ENCODE measurements around the gene SLC1A2. TPM values are rescaled to one million over a fixed set of nuclear protein-coding genes. Genes with fewer than 3 reads are reported as not detected.

Gene SLC1A2
- total RNA-seq, 1 experiment from 2014 or later, result 0.25 TPM

GRCh38 chr11:35367491-35367890 lies 51.9 kb downstream of the SLC1A2 start (continued):
- TF ChIP-seq YY1 (IDR thresholded peaks at IDR 0.05; ENCODE audit: extremely low read depth, insufficient replicate concordance, low read depth, low read length), result no peak

GRCh38 chr11:35366798-35367197 lies 52.6 kb downstream of the SLC1A2 start:
- no peaks in the 10 kb centered on the region for H4K20me1 ChIP-seq (ENCODE audit: insufficient read depth)
- H3K79me2 ChIP-seq (ENCODE audit: insufficient read depth, low read length), result no peaks in the 10 kb centered on the region
- H3K4me2 ChIP-seq (ENCODE audit: low read length), result no peak overlapping the region
- intact Hi-C loops (cut with micrococcal nuclease), result no loop called here
- ChIA-PET CTCF (no interaction called here), RAD21 (ENCODE audit: low non-redundant PET in 1 of 2, low total read pairs in 2 of 2, uncharacterized antibody in 2 of 2, unreplicated experiment in 2 of 2) (no interaction called here), POLR2A (no interaction called here)
- H3K9me3 ChIP-seq (ENCODE audit: control insufficient read depth in 1 of 2, insufficient read depth in 1 of 2, low read depth in 1 of 2, low read length in 2 of 2), result no peaks in the 10 kb centered on the region
- H2AFZ ChIP-seq (ENCODE audit: low read depth, low read length, poor library complexity, severe bottlenecking), result no peak overlapping the region
- no peaks in the 10 kb centered on the region for H3K36me3 ChIP-seq (ENCODE audit: control insufficient read depth in 1 of 2, insufficient read depth in 2 of 2, low read length in 2 of 2)
- no peaks in the 10 kb centered on the region for H3K27me3 ChIP-seq (ENCODE audit: insufficient read depth, low read length)
- no peak overlapping the region for H3K9ac ChIP-seq (ENCODE audit: low read length)
- H3K4me3 ChIP-seq (replicated peaks in 1 of 2; ENCODE audit: low read depth in 1 of 2, low read length in 2 of 2), result no peak overlapping the region
- H3K27ac ChIP-seq (ENCODE audit: low read depth, low read length), result no peak overlapping the region
- ATAC-seq (no peak), DNase-seq (ENCODE audit: low read depth, low spot score) (no peak)
- no peaks in the 10 kb centered on the region for H3K9me2 ChIP-seq (ENCODE audit: insufficient read depth)
- no TSS peak for BruUV-seq (replicated peaks)
- TF ChIP-seq EZH2phosphoT487 (IDR thresholded peaks at IDR 0.05; ENCODE audit: borderline replicate concordance) (no peak), CEBPB (IDR thresholded peaks at IDR 0.05; ENCODE audit: low read depth) (no peak), JUND (IDR thresholded peaks at IDR 0.05) (no peak), YY1 (IDR thresholded peaks at IDR 0.05; ENCODE audit: extremely low read depth, insufficient replicate concordance, low read depth, low read length) (no peak), SRF (IDR thresholded peaks at IDR 0.05; ENCODE audit: low read depth) (no peak), ATF3 (IDR thresholded peaks at IDR 0.05) (no peak), ZNF274 (IDR thresholded peaks at IDR 0.05; ENCODE audit: low read depth, low read length) (no peak), MAX (IDR thresholded peaks at IDR 0.05) (no peak), REST (IDR thresholded peaks at IDR 0.05; ENCODE audit: low read depth) (no peak), SIN3A (IDR thresholded peaks at IDR 0.05; ENCODE audit: low read depth) (no peak), FOSL1 (IDR thresholded peaks at IDR 0.05; ENCODE audit: low read depth) (no peak)
- peaks cover 12 to 22% of the 10 kb centered on the region in 2 experiments for H3K4me1 ChIP-seq (ENCODE audit: control insufficient read depth in 1 of 2, insufficient read depth in 2 of 2, low read length in 2 of 2)

Measured in HCT116 (cell line).